Osteoblast (primary cell): Measurements from ENCODE around the gene MRPL4. TPM values are rescaled to one million over a fixed set of nuclear protein-coding genes. Genes with fewer than 3 reads are reported as not detected.

Experiments
- DNase-seq: peaks from one replicate; pipeline ENCODE4 v3.0.0; 2011; ENCODE audit warnings: low spot score, mixed read lengths; ENCODE audit not compliant: insufficient read length; ENCODE audit errors: missing footprints
- H2AFZ ChIP-seq: 2 replicates; pipeline ENCODE4 v1.6.0; 2011; ENCODE audit warnings: mild to moderate bottlenecking, low read length
- H3K27ac ChIP-seq: 2 replicates; pipeline ENCODE4 v1.5.1; 2011; ENCODE audit warnings: mild to moderate bottlenecking, low read depth, low read length, moderate library complexity
- H3K27me3 ChIP-seq: 2 replicates; pipeline ENCODE4 v1.6.0; 2012; ENCODE audit warnings: mild to moderate bottlenecking, control low read depth, inconsistent platforms, low read length, moderate library complexity; ENCODE audit not compliant: insufficient read depth
- H3K36me3 ChIP-seq: 2 replicates; pipeline ENCODE4 v1.5.1; 2011; ENCODE audit warnings: mild to moderate bottlenecking, low read length, control low read depth, moderate library complexity; ENCODE audit not compliant: insufficient read depth
- H3K4me1 ChIP-seq: 2 replicates; pipeline ENCODE4 v1.5.1; 2011; ENCODE audit warnings: mild to moderate bottlenecking, low read length, control low read depth, moderate library complexity; ENCODE audit not compliant: insufficient read depth
- H3K4me2 ChIP-seq: 2 replicates; pipeline ENCODE4 v1.6.0; 2011; ENCODE audit warnings: mild to moderate bottlenecking, low read length; ENCODE audit not compliant: insufficient read depth
- H3K4me3 ChIP-seq: fragments of 200-600 bp; sonication (generic); 3 replicates; pipeline ENCODE4 v1.5.1; 2012; ENCODE audit warnings: mild to moderate bottlenecking, low read length, inconsistent platforms; ENCODE audit not compliant: insufficient read depth
- H3K79me2 ChIP-seq: 2 replicates; pipeline ENCODE4 v1.6.0; 2012; ENCODE audit warnings: mild to moderate bottlenecking, low read length, control low read depth, inconsistent platforms; ENCODE audit not compliant: insufficient read depth
- H3K9me3 ChIP-seq: 2 replicates; pipeline ENCODE4 v1.5.1; 2011; ENCODE audit warnings: low read depth, low read length, control low read depth
- H4K20me1 ChIP-seq: 2 replicates; pipeline ENCODE4 v1.6.0; 2012; ENCODE audit warnings: mild to moderate bottlenecking, low read length, control low read depth; ENCODE audit not compliant: insufficient read depth
- small RNA-seq: library from RNA; depleted of rRNA; stranded (forward); fragments of <200 nt; gene quantifications from one replicate; pipeline ENCODE3, GENCODE V24; 2012
- total RNA-seq: library from RNA; depleted of rRNA; stranded (reverse); fragments of >200 nt; gene quantifications from 2 replicates; pipeline ENCODE4 v1.2.3, GENCODE V29; 2012
- TF ChIP-seq, protein P1 (sequence below): IDR thresholded peaks from 2 replicates; pipeline ENCODE4 v1.5.1; 2011; ENCODE audit warnings: mild to moderate bottlenecking, low read depth, low read length, moderate library complexity; ENCODE audit errors: extremely low read depth

Gene MRPL4
- total RNA-seq, 1 donor, result 37.3 TPM

- Histone ChIP-seq H3K9me3 (no peaks in the 10 kb centered on the region), H3K27me3 (no peaks in the 10 kb centered on the region), H3K27ac (peak overlapping the region; percentile 77), H3K79me2 (no peaks in the 10 kb centered on the region), H3K36me3 (peaks cover 6% of the 10 kb centered on the region), H2AFZ (peak overlapping the region; percentile 79), H3K4me2 (peak overlapping the region; percentile 48), H3K4me1 (peaks cover 24% of the 10 kb centered on the region), H3K4me3 (peak overlapping the region; percentile 42), H4K20me1 (no peaks in the 10 kb centered on the region)
- TF ChIP-seq, protein P1, sequence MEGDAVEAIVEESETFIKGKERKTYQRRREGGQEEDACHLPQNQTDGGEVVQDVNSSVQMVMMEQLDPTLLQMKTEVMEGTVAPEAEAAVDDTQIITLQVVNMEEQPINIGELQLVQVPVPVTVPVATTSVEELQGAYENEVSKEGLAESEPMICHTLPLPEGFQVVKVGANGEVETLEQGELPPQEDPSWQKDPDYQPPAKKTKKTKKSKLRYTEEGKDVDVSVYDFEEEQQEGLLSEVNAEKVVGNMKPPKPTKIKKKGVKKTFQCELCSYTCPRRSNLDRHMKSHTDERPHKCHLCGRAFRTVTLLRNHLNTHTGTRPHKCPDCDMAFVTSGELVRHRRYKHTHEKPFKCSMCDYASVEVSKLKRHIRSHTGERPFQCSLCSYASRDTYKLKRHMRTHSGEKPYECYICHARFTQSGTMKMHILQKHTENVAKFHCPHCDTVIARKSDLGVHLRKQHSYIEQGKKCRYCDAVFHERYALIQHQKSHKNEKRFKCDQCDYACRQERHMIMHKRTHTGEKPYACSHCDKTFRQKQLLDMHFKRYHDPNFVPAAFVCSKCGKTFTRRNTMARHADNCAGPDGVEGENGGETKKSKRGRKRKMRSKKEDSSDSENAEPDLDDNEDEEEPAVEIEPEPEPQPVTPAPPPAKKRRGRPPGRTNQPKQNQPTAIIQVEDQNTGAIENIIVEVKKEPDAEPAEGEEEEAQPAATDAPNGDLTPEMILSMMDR, result no peak
- peak; percentile 97 for DNase-seq
These were observed 53.3 kb downstream of the MRPL4 start for GRCh38 chr19:10305139-10305806.

DNA sequence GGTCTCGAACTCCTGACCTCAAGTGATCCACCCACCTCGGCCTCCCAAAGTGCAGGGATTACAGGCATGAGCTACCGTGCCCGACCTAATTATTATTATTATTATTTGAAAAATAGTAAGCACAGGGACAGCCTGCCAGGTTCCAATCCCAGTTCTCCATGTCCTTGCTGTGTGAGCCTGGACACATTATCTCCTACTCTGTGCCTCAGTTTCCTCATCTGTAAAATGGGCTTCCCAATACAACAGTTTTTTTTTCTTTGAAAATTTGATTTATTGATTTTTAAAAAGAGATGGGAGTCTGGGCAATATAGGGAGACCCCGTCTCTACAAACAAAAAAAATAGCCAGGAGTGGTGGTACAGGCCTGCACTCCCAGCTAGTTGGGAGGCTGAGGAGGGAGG lies 54.3 kb downstream of the MRPL4 start:
- Histone ChIP-seq H2AFZ (no peak overlapping the region), H3K4me1 (peaks cover 24% of the 10 kb centered on the region), H3K36me3 (peaks cover 6% of the 10 kb centered on the region), H3K27ac (no peak overlapping the region), H4K20me1 (no peaks in the 10 kb centered on the region), H3K9me3 (no peaks in the 10 kb centered on the region), H3K4me2 (no peak overlapping the region), H3K4me3 (no peak overlapping the region), H3K27me3 (no peaks in the 10 kb centered on the region), H3K79me2 (no peaks in the 10 kb centered on the region)
- TF ChIP-seq, protein P1, result no peak
- DNase-seq, result peak; percentile 3

- peaks cover 10% of the 10 kb centered on the region for H3K36me3 ChIP-seq
- H3K27me3 ChIP-seq, result no peaks in the 10 kb centered on the region
- H3K4me1 ChIP-seq, result peaks cover 12% of the 10 kb centered on the region
- TF ChIP-seq, protein P1, result no peak
- H3K79me2 ChIP-seq, result peaks cover 3% of the 10 kb centered on the region
- H2AFZ ChIP-seq, result no peak within 1 kb of the TSS
- H3K4me3 ChIP-seq, result no peak within 1 kb of the TSS
- no peaks in the 10 kb centered on the region for H3K9me3 ChIP-seq
- no peak within 1 kb of the TSS for H3K27ac ChIP-seq
- DNase-seq, result peak; percentile 34
- H3K4me2 ChIP-seq, result no peak within 1 kb of the TSS
- no peaks in the 10 kb centered on the region for H4K20me1 ChIP-seq
These were observed 57.4 kb downstream of the MRPL4 start, which contains the start of gene ZGLP1 for GRCh38 chr19:10309423-10309822. Gene ZGLP1 (minus strand): TSS chr19:10309815.

Small RNA genes within 50 kb of the gene (small RNA-seq; reads per million reads assigned to genes)
- not detected for gene AC011511.1
- gene MIR4322, result not detected

Other genes starting within 250 kb of the MRPL4 start
- gene COL5A3, start 241.7 kb upstream of the MRPL4 start, total RNA-seq, result 9.1 and 14.8 TPM in 2 replicates
- not detected in 2 replicates for gene RDH8, start 238.7 kb upstream of the MRPL4 start, total RNA-seq
- 20.6 and 22.4 TPM in 2 replicates for gene SHFL, start 165.9 kb upstream of the MRPL4 start, total RNA-seq
- not detected in 2 replicates for gene ANGPTL6, start 149.5 kb upstream of the MRPL4 start, total RNA-seq
- gene PPAN, start 145.9 kb upstream of the MRPL4 start, total RNA-seq, result 19.2 and 20.9 TPM in 2 replicates
- 2.1 and 2.2 TPM in 2 replicates for gene P2RY11, start 140.5 kb upstream of the MRPL4 start, total RNA-seq
- gene EIF3G, start 132.3 kb upstream of the MRPL4 start, total RNA-seq, result 226 and 252 TPM in 2 replicates
- gene DNMT1, start 57.3 kb upstream of the MRPL4 start, total RNA-seq, result 24.2 and 33.7 TPM in 2 replicates
- gene S1PR2, start 20.9 kb upstream of the MRPL4 start, total RNA-seq, result 9.4 and 14.1 TPM in 2 replicates
- gene ICAM1, start 18.9 kb downstream of the MRPL4 start, total RNA-seq, result 25.6 and 35.5 TPM in 2 replicates
- under 0.01 and 0.29 TPM in 2 replicates for gene ICAM4, start 34.7 kb downstream of the MRPL4 start, total RNA-seq
- gene ICAM5, start 37.7 kb downstream of the MRPL4 start, total RNA-seq, result under 0.01 TPM in 1 of 2 replicates, not detected in the other
- 0.59 and 0.72 TPM in 2 replicates for gene ZGLP1, start 57.6 kb downstream of the MRPL4 start, total RNA-seq
- 14.7 and 17.7 TPM in 2 replicates for gene FDX2, start 63.8 kb downstream of the MRPL4 start, total RNA-seq
- 8.0 TPM in 2 replicates for gene RAVER1, start 81.3 kb downstream of the MRPL4 start, total RNA-seq
- 3.2 and 3.6 TPM in 2 replicates for gene ICAM3, start 87.4 kb downstream of the MRPL4 start, total RNA-seq
- gene TYK2, start 128.4 kb downstream of the MRPL4 start, total RNA-seq, result 52.5 and 72.7 TPM in 2 replicates
- gene CDC37, start 151.3 kb downstream of the MRPL4 start, total RNA-seq, result 131 and 154 TPM in 2 replicates
- gene PDE4A, start 168.3 kb downstream of the MRPL4 start, total RNA-seq, result 5.1 and 8.3 TPM in 2 replicates